ENCODE data around the gene LAMB1. TPM values are rescaled to one million over a fixed set of nuclear protein-coding genes. Genes with fewer than 3 reads are reported as not detected.
A peak's percentile ranks its signal among the peaks of the same experiment; 100 is the strongest.

LAMB1 gene
- total and polyA plus RNA-seq, 2 of the 13 experiments (the other 11 are each of a cell fraction or from before 2014, with no cell fraction given): 109 to 124 TPM

GRCh38 chr7:108034586-108034985, 31.6 kb upstream of the LAMB1 start (continued):
- no peak for TF ChIP-seq ZFP91 (CRISPR knock-in tag; IDR thresholded peaks at IDR 0.05; ENCODE audit: borderline replicate concordance)
- no peak for TF ChIP-seq ZNF138 (CRISPR knock-in tag; IDR thresholded peaks at IDR 0.05; ENCODE audit: low read depth)
- no peak for TF ChIP-seq PRPF4 (IDR thresholded peaks at IDR 0.05; ENCODE audit: low read depth, low read length, poor library complexity, severe bottlenecking)
- no peak for TF ChIP-seq ZNF543 (CRISPR knock-in tag; IDR thresholded peaks at IDR 0.05)
- no peak for TF ChIP-seq RFXANK (CRISPR knock-in tag; IDR thresholded peaks at IDR 0.05)
- TF ChIP-seq HOXD1 (CRISPR knock-in tag; IDR thresholded peaks at IDR 0.05): 0 out of 2 replicates have a peak, but pooled peaks have one; percentile 28
- TF ChIP-seq ATF6 (CRISPR knock-in tag; conservative IDR thresholded peaks at IDR 0.05): no peak
- no peak for TF ChIP-seq GPBP1L1 (CRISPR knock-in tag; IDR thresholded peaks at IDR 0.05)
- TF ChIP-seq KDM2A (CRISPR knock-in tag; IDR thresholded peaks at IDR 0.05; ENCODE audit: borderline replicate concordance, low read depth): no peak
- TF ChIP-seq ZNF639 (CRISPR knock-in tag; conservative IDR thresholded peaks at IDR 0.05): 0 out of 2 replicates have a peak, but pooled peaks have one; percentile 35
- TF ChIP-seq HMG20B (CRISPR knock-in tag; conservative IDR thresholded peaks at IDR 0.05): no peak
- TF ChIP-seq THYN1 (CRISPR knock-in tag; IDR thresholded peaks at IDR 0.05; ENCODE audit: borderline replicate concordance, low read depth): no peak
- 0 out of 2 replicates have a peak, but pooled peaks have one; percentile 39 for TF ChIP-seq CENPBD1 (CRISPR knock-in tag; IDR thresholded peaks at IDR 0.05; ENCODE audit: borderline replicate concordance, low read depth)
- peak; percentile 91 for TF ChIP-seq FOXA3 (CRISPR knock-in tag; IDR thresholded peaks at IDR 0.05)
- no peak for TF ChIP-seq KLF9 (CRISPR knock-in tag; IDR thresholded peaks at IDR 0.05; ENCODE audit: low read depth)
- peak; percentile 46 for TF ChIP-seq SAP130 (CRISPR knock-in tag; IDR thresholded peaks at IDR 0.05; ENCODE audit: low read depth)
- TF ChIP-seq EED (CRISPR knock-in tag; IDR thresholded peaks at IDR 0.05): no peak
- no peak for TF ChIP-seq NR1H2 (CRISPR knock-in tag; IDR thresholded peaks at IDR 0.05; ENCODE audit: borderline replicate concordance, low read depth)
- no peak for TF ChIP-seq NFKB2 (CRISPR knock-in tag; IDR thresholded peaks at IDR 0.05; ENCODE audit: borderline replicate concordance)
- TF ChIP-seq ZNF274 (CRISPR knock-in tag; IDR thresholded peaks at IDR 0.05): no peak
- TF ChIP-seq NFKBIZ (CRISPR knock-in tag; IDR thresholded peaks at IDR 0.05): no peak
- TF ChIP-seq ZNF850 (CRISPR knock-in tag; conservative IDR thresholded peaks at IDR 0.05): no peak
- no peak for TF ChIP-seq SRSF1 (optimal IDR thresholded peaks at IDR 0.05; ENCODE audit: low read depth, low read length)
- no peak for TF ChIP-seq ZNF672 (CRISPR knock-in tag; IDR thresholded peaks at IDR 0.05)
- no peak for TF ChIP-seq ZNF235 (CRISPR knock-in tag; IDR thresholded peaks at IDR 0.05; ENCODE audit: borderline replicate concordance)
- no peak for TF ChIP-seq IKZF4 (CRISPR knock-in tag; IDR thresholded peaks at IDR 0.05; ENCODE audit: borderline replicate concordance, low read depth, not compliant biosample characterization)

Measured in HepG2 (cell line).